HepG2 (cell line): Measurements from ENCODE around the gene IL27RA. TPM values are rescaled to one million over a fixed set of nuclear protein-coding genes. Genes with fewer than 3 reads are reported as not detected.

Experiments
- ATF3 ChIP-seq: sonication (generic); formaldehyde crosslinking; IDR thresholded peaks from 2 replicates; pipeline ENCODE4 v1.4.0; 2020; ENCODE audit warnings: missing genetic modification reagents
- BATF2 ChIP-seq: sonication (generic); formaldehyde crosslinking; IDR thresholded peaks from 2 replicates; pipeline ENCODE4 v1.8.0; 2022; ENCODE audit warnings: mild to moderate bottlenecking, missing genetic modification reagents, moderate library complexity
- CREBL2 ChIP-seq: sonication (generic); formaldehyde crosslinking; IDR thresholded peaks from 2 replicates; pipeline ENCODE4 v1.8.1; 2023; ENCODE audit warnings: missing genetic modification reagents, mild to moderate bottlenecking, borderline replicate concordance
- DNMT3B ChIP-seq: conservative IDR thresholded peaks from 2 replicates; pipeline ENCODE4 v1.6.1; 2016; ENCODE audit warnings: missing biosample characterization, control low read depth
- HOXA9 ChIP-seq: sonication (generic); formaldehyde crosslinking; IDR thresholded peaks from 2 replicates; pipeline ENCODE4 v1.8.1; 2022; ENCODE audit warnings: missing genetic modification reagents, mild to moderate bottlenecking, moderate library complexity, borderline replicate concordance
- JDP2 ChIP-seq: sonication (generic); formaldehyde crosslinking; IDR thresholded peaks from 2 replicates; pipeline ENCODE4 v1.8.1; 2022; ENCODE audit warnings: missing genetic modification reagents, borderline replicate concordance
- MAFG ChIP-seq: sonication (generic); formaldehyde crosslinking; IDR thresholded peaks from 2 replicates; pipeline ENCODE4 v1.5.1; 2020; ENCODE audit warnings: mild to moderate bottlenecking, missing genetic modification reagents
- MTA1 ChIP-seq: sonication (generic); formaldehyde crosslinking; IDR thresholded peaks from 2 replicates; pipeline ENCODE4 v1.4.0; 2020; ENCODE audit warnings: missing genetic modification reagents, mild to moderate bottlenecking, borderline replicate concordance
- MTERF4 ChIP-seq: sonication (generic); formaldehyde crosslinking; IDR thresholded peaks from 2 replicates; pipeline ENCODE4 v1.8.0; 2023; ENCODE audit warnings: mild to moderate bottlenecking, missing genetic modification reagents
- NR2C2 ChIP-seq: sonication (generic); formaldehyde crosslinking; IDR thresholded peaks from 2 replicates; pipeline ENCODE4 v1.4.0; 2020; ENCODE audit warnings: missing genetic modification reagents, mild to moderate bottlenecking, moderate library complexity, borderline replicate concordance
- PBX2 ChIP-seq: IDR thresholded peaks from 2 replicates; pipeline ENCODE4 v1.6.1; 2016; ENCODE audit warnings: control low read depth
- REL ChIP-seq: sonication (generic); formaldehyde crosslinking; conservative IDR thresholded peaks from 2 replicates; pipeline ENCODE4 v1.8.0; 2022; ENCODE audit warnings: mild to moderate bottlenecking, missing genetic modification reagents, moderate library complexity
- SKI ChIP-seq: fragments of 450-650 bp; IDR thresholded peaks from one replicate; pipeline ENCODE4 v1.6.1; 2018; ENCODE audit warnings: mild to moderate bottlenecking; ENCODE audit not compliant: partially characterized antibody
- SRSF4 ChIP-seq: fragments of 200-400 bp; formaldehyde crosslinking; IDR thresholded peaks from one replicate; pipeline ENCODE4 v1.6.1; 2018; ENCODE audit warnings: mild to moderate bottlenecking, low read depth, low read length, moderate library complexity; ENCODE audit not compliant: poor library complexity, severe bottlenecking
- TRAFD1 ChIP-seq: sonication (generic); formaldehyde crosslinking; IDR thresholded peaks from 2 replicates; pipeline ENCODE4 v1.5.1; 2020; ENCODE audit warnings: missing genetic modification reagents, mild to moderate bottlenecking, borderline replicate concordance
- YEATS2 ChIP-seq: sonication (generic); formaldehyde crosslinking; IDR thresholded peaks from 2 replicates; pipeline ENCODE4 v1.4.0; 2020; ENCODE audit warnings: missing genetic modification reagents, borderline replicate concordance
- ZBTB38 ChIP-seq: sonication (generic); formaldehyde crosslinking; IDR thresholded peaks from 2 replicates; pipeline ENCODE4 v1.5.1; 2020; ENCODE audit warnings: mild to moderate bottlenecking, missing genetic modification reagents
- ZMAT3 ChIP-seq: sonication (generic); formaldehyde crosslinking; conservative IDR thresholded peaks from 2 replicates; pipeline ENCODE4 v1.7.0; 2021; ENCODE audit warnings: missing genetic modification reagents
- ZNF251 ChIP-seq: sonication (generic); formaldehyde crosslinking; IDR thresholded peaks from 2 replicates; pipeline ENCODE4 v1.9.0; 2021; ENCODE audit warnings: mild to moderate bottlenecking, missing genetic modification reagents
- ZNF317 ChIP-seq: sonication (generic); formaldehyde crosslinking; IDR thresholded peaks from 2 replicates; pipeline ENCODE4 v1.5.0; 2020; ENCODE audit warnings: mild to moderate bottlenecking, missing genetic modification reagents
- ZNF589 ChIP-seq: sonication (generic); formaldehyde crosslinking; conservative IDR thresholded peaks from 2 replicates; pipeline ENCODE4 v1.8.0; 2022; ENCODE audit warnings: mild to moderate bottlenecking, moderate library complexity, missing genetic modification reagents
- ZNF672 ChIP-seq: sonication (generic); formaldehyde crosslinking; IDR thresholded peaks from 2 replicates; pipeline ENCODE4 v1.8.1; 2022; ENCODE audit warnings: missing genetic modification reagents
- ZNF781 ChIP-seq: sonication (generic); formaldehyde crosslinking; IDR thresholded peaks from 2 replicates; pipeline ENCODE4 v1.5.1; 2020; ENCODE audit warnings: borderline replicate concordance, mild to moderate bottlenecking, missing genetic modification reagents; ENCODE audit errors: not compliant biosample characterization
- polyA plus RNA-seq, 8 experiments: library from polyadenylated mRNA; depleted of rRNA in 3 of 8; stranded (reverse) in 7 of 8; unstranded in 1 of 8; fragments of >200 nt; fragmentation: Illumina TruSeq in 4 of 8; extraction: Trizol in 4 of 8; gene quantifications; 2 replicates each; pipeline versions ENCODE4 v1.2.1 to v1.2.3, GENCODE V29; 2011 to 2016; ENCODE audit warnings: low read depth in 4 of 8, missing spikeins in 1 of 8, mixed read lengths in 1 of 8; ENCODE audit not compliant: insufficient read depth in 1 of 8
- total RNA-seq, 5 experiments: library from RNA; depleted of rRNA; stranded (reverse); fragments of >200 nt; fragmentation: Illumina TruSeq; extraction: Trizol; gene quantifications; 2 replicates each; pipeline ENCODE4 v1.2.3, GENCODE V29; 2016; ENCODE audit warnings: low read depth in 1 of 5

IL27RA gene
- total and polyA plus RNA-seq, 2 of the 13 experiments (the other 11 are each of a cell fraction or from before 2014, with no cell fraction given), result 3.5 to 8.1 TPM

- TF ChIP-seq YEATS2 (CRISPR knock-in tag) (peak; percentile 69; the same call in 1 of the 2 replicates), NR2C2 (CRISPR knock-in tag) (peak; percentile 99), TRAFD1 (CRISPR knock-in tag) (no peak), ZNF589 (CRISPR knock-in tag) (no peak), CREBL2 (CRISPR knock-in tag) (no peak), ZNF672 (no peak), ZNF781 (CRISPR knock-in tag) (no peak), ZMAT3 (CRISPR knock-in tag) (no peak; the same call in 1 of the 2 replicates), REL (CRISPR knock-in tag) (no peak), ZBTB38 (CRISPR knock-in tag) (no peak), ZNF317 (CRISPR knock-in tag) (no peak), BATF2 (no peak), ZNF251 (CRISPR knock-in tag) (no peak), MAFG (CRISPR knock-in tag) (no peak), MTERF4 (CRISPR knock-in tag) (no peak), PBX2 (CRISPR knock-in tag) (no peak; the same call in 1 of the 2 replicates), SKI (peak; percentile 26), HOXA9 (no peak), MTA1 (no peak), JDP2 (CRISPR knock-in tag) (no peak), SRSF4 (no peak), ATF3 (no peak), DNMT3B (CRISPR knock-in tag) (no peak; the same call in 1 of the 2 replicates)
Observed at GRCh38 chr19:14080887-14081796, 49.6 kb downstream of the IL27RA start (continued).
